Ovary (tissue), 9 donors: ENCODE results near the gene UROD. TPM values are rescaled to one million over a fixed set of nuclear protein-coding genes. Genes with fewer than 3 reads are reported as not detected.
"Not testable (repeated sequence)": the region's sequence is repeated elsewhere in the genome, so short reads cannot be mapped to it uniquely, and the experiment has no call there.

Source experiments
- DNase-seq, 5 donors: peaks; one replicate each; pipeline ENCODE4 v3.0.0-alpha.2; 2019 to 2020
- H3K27ac ChIP-seq, 2 donors: fragments of 200-600 bp; one replicate each; pipeline versions ENCODE4 v1.5.1 to v1.8.0; 2019 to 2022
- H3K27me3 ChIP-seq: fragments of 200-600 bp; one replicate; pipeline ENCODE4 v1.8.0; 2022
- H3K36me3 ChIP-seq: fragments of 200-600 bp; sonication (generic); one replicate; pipeline ENCODE4 v1.5.1; 2019
- H3K4me1 ChIP-seq: one replicate; pipeline ENCODE4 v1.8.1; 2013; ENCODE audit warnings: mild to moderate bottlenecking, moderate library complexity; ENCODE audit not compliant: insufficient read depth
- H3K4me3 ChIP-seq: fragments of 200-600 bp; sonication (generic); one replicate; pipeline ENCODE4 v1.5.1; 2017
- H3K9me3 ChIP-seq, 2 donors: fragments of 200-600 bp in 1 of 2; sonication (generic) in 1 of 2; one replicate each; pipeline versions ENCODE4 v1.5.1 to v1.8.1; 2013 to 2019; ENCODE audit warnings: mild to moderate bottlenecking in 1 of 2, moderate library complexity in 1 of 2
- EP300 ChIP-seq: sonication (generic); formaldehyde crosslinking; IDR thresholded peaks from one replicate; pipeline ENCODE4 v1.6.1; 2017; ENCODE audit warnings: antibody characterized with exemption
- POLR2A ChIP-seq: fragments of 450-650 bp; IDR thresholded peaks from one replicate; pipeline ENCODE4 v1.6.1; 2017; ENCODE audit warnings: antibody characterized with exemption, mild to moderate bottlenecking, moderate library complexity
- WGBS, 3 donors: extraction: QIAGEN DNeasy Blood & Tissue Kit in 1 of 3; methylation state at CpG; one replicate each; pipeline versions ENCODE4 v1.1.5 to v1.1.7; 2013 to 2017; 5-methylcytosine and 5-hydroxymethylcytosine counted together
- intact Hi-C, 4 donors: fragments of 100-400 bp; cut with DNase I; formaldehyde crosslinking; loops; one replicate each; pipeline versions ENCODE4 v1.11.0 to v1.15.1; 2022 to 2023
- polyA plus RNA-seq, 2 donors: library from polyadenylated mRNA; stranded (reverse); fragments of 200-250 nt in 1 of 2; fragments of 350-450 nt in 1 of 2; fragmentation: Illumina TruSeq in 1 of 2; extraction: RNeasy Lipid Tissue Mini Kit (QIAGEN cat#74804) in 1 of 2; gene quantifications; one replicate each; pipeline ENCODE4 v1.2.3, GENCODE V29; 2013 to 2014
- total RNA-seq, 7 donors: library from RNA; depleted of rRNA in 2 of 7; stranded (reverse); fragments of >200 nt in 2 of 7; fragmentation: NEBNext Ultra II Directional in 3 of 7; extraction: Animal tissue kit (Norgen Biotek cat#: 25700) in 3 of 7; gene quantifications; one replicate each; pipeline versions ENCODE4 v1.1.0 to v1.2.4, GENCODE V29; 2016 to 2023
- TF ChIP-seq, protein P1 (sequence below), 3 donors: fragments of 450-650 bp in 2 of 3; fragments of 200-600 bp in 1 of 3; IDR thresholded peaks; one replicate each; pipeline versions ENCODE4 v1.5.1 to v1.8.0; 2016 to 2022; ENCODE audit warnings: antibody characterized with exemption in 3 of 3, mild to moderate bottlenecking in 1 of 3
- donor health status: DM: no; HTN: no; CAD: no; lungs with moderate emphysema.
- donor health status: DM: no; HTN: no; CAD: no.
- donor health status: Bipolar disorder and iron deficiency.
- donor health status: DM: yes; HTN: yes; CAD: no.
- donor health status: DM: no; HTN: no; CAD: no.
- donor health status: DM: yes; HTN: yes; CAD: no.

The UROD gene
- total and polyA plus RNA-seq, 9 donors, result 69.2 to 97.2 (median 77.1) TPM

DNA sequence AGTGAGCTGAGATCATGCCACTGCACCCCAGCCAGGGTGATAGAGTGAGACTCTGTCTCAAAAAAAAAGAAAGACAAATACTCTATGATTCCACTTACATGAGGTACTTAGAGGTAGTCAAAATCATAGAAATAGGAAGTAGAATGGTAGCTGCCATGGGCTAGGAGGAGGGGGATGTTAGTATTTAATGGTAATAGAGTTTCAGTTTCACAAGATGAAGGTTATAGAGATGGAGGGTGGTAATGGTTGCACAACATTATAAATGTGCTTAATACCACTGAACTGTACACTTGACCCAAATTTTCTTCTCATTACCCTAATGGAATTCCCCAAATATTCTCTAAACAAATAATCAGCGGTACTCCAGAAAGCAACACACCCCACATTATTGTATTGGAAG lies 38.4 kb upstream of the UROD start:
- DNase-seq, result no peak
- TF ChIP-seq, protein P1, sequence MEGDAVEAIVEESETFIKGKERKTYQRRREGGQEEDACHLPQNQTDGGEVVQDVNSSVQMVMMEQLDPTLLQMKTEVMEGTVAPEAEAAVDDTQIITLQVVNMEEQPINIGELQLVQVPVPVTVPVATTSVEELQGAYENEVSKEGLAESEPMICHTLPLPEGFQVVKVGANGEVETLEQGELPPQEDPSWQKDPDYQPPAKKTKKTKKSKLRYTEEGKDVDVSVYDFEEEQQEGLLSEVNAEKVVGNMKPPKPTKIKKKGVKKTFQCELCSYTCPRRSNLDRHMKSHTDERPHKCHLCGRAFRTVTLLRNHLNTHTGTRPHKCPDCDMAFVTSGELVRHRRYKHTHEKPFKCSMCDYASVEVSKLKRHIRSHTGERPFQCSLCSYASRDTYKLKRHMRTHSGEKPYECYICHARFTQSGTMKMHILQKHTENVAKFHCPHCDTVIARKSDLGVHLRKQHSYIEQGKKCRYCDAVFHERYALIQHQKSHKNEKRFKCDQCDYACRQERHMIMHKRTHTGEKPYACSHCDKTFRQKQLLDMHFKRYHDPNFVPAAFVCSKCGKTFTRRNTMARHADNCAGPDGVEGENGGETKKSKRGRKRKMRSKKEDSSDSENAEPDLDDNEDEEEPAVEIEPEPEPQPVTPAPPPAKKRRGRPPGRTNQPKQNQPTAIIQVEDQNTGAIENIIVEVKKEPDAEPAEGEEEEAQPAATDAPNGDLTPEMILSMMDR (IDR thresholded peaks at IDR 0.05), result no peak
- no peak for TF ChIP-seq POLR2A
- no peak for TF ChIP-seq EP300
- Histone ChIP-seq H3K27ac (no peak overlapping the region), H3K9me3 (no peaks in the 10 kb centered on the region), H3K27me3 (no peaks in the 10 kb centered on the region), H3K36me3 (no peaks in the 10 kb centered on the region), H3K4me1 (no peaks in the 10 kb centered on the region), H3K4me3 (no peak overlapping the region)
- WGBS, 3 donors, result 96 to 97% (median 96%) methylated on average over 1 of the region's 1 CpG
- intact Hi-C loops, result no loop called here

DNA sequence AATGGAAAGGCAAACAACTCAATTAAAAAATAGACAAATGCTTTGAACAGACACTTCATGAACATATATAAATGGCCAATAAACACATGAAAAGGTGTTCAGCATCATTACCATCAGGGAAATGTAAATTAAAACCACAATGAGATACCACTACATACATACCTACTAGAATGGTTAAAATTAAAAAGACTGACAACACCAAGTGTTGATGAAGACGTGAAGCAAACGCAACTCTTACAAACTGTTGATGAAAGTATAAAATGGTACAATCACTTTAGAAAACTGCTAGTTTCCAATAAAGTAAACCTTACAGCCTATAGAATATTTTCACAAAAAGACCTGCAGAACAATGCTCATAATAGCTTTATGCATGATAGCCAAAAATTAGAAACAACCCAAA lies 35.8 kb upstream of the UROD start:
- WGBS, 3 donors, result 94 to 95% (median 94%) methylated on average over 2 of the region's 2 CpGs
- DNase-seq, result no peak
- H3K36me3 ChIP-seq, result no peaks in the 10 kb centered on the region
- intact Hi-C loops, result no loop called here
- H3K9me3 ChIP-seq, result no peaks in the 10 kb centered on the region
- H3K4me1 ChIP-seq, result no peaks in the 10 kb centered on the region
- no peak for TF ChIP-seq POLR2A
- no peak for TF ChIP-seq EP300
- TF ChIP-seq, protein P1 (IDR thresholded peaks at IDR 0.05), result no peak
- no peak overlapping the region for H3K4me3 ChIP-seq
- no peak overlapping the region for H3K27ac ChIP-seq
- no peaks in the 10 kb centered on the region for H3K27me3 ChIP-seq

DNA sequence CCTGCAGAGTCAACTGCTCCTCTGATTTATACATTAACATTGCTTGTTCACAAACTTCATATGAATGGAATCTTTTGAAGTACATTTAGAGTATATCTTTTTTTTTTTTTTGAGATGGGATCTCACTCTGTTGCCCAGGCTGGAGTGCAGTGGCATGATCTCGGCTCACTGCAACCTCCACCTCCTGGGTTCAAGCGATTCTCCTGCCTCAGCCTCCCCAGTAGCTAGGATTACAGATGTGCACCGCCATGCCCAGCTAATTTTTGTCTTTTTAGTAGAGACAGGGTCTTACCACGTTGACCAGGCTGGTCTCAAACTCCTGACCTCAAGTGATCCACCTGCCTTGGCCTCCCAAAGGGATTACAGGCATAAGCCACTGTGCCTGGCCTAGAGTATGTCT lies 34.7 kb upstream of the UROD start:
- H3K9me3 ChIP-seq, H3K4me1 ChIP-seq, H3K4me3 ChIP-seq, H3K27ac ChIP-seq, H3K36me3 ChIP-seq, H3K27me3 ChIP-seq, intact Hi-C loops, DNase-seq: not testable (repeated sequence)
- WGBS, 3 donors, result 92 to 94% (median 93%) methylated on average over 4 of the region's 4 CpGs

DNA sequence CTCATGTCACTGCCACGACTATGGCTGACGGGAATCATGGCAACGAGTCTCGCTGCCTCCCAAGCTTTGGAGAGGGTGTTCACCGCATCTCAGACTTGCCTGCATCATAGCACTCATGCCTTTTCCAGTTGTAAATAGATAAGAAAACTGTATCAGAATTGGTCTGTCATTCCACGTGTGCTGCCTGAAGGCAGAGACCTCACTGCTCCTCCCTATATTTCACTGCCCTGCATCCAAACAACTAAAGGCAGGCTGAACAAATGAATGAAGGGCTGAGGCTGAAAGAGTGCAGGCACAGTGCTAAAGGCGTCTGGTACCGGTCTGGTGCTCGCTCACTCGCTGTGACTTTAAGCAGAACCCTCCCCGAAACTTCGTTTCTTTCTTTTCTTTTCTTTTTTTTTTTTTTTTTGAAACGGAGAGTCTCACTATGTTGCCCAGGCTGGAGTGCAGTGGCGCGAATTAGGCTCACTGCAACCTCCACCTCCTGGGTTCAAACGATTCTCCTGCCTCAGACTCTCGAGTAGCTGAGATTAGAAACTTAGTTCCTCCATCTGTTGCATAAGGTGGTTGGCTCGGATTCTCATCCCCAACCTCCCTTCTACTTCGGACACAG lies 26.2 kb upstream of the UROD start:
- Histone ChIP-seq H3K27me3 (no peaks in the 10 kb centered on the region), H3K4me3 (peak overlapping the region; percentile 75), H3K4me1 (peaks cover 6% of the 10 kb centered on the region), H3K27ac (no peak overlapping the region), H3K9me3 (no peaks in the 10 kb centered on the region), H3K36me3 (no peaks in the 10 kb centered on the region)
- no peak for DNase-seq
- intact Hi-C loops, result no loop called here
- WGBS, 3 donors, result 1 to 7% (median 3%) methylated on average over 19 of the region's 19 CpGs
- no peak for TF ChIP-seq EP300
- TF ChIP-seq, protein P1 (IDR thresholded peaks at IDR 0.05), result no peak
- TF ChIP-seq POLR2A, result no peak

DNA sequence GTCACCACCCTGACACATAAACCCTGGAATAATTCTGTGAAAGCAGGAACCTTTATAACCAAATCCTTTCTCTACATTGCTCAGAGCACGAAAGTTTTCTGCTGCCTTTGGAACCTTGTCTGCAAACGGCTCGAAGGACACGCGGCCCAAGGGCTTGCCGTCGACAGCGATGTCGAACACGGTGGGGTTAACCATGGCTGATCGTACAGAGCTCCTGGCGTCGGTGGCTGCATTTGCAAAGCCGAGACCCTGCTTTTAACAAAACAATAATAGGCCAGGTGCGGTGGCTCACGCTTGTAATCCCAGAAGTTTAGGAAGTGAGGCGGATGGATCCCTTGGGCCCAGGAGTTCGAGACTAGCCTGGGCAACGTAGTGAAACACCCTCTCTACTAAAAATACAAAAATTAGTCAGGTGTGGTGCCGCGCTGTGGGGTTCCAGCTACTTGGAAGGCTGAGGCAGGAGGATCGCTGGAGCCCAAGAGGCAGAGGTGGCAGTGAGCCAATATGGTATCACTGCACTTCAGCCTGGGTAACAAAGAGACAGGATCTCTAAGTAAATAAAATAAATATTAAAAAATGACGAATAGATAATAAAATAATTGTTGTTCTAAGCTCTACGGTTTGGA lies 23.4 kb upstream of the UROD start:
- H3K36me3 ChIP-seq, result no peaks in the 10 kb centered on the region
- DNase-seq, result no peak

More for the DNA sequence above, 23.4 kb upstream of the UROD start:
- Histone ChIP-seq H3K27ac (no peak overlapping the region), H3K9me3 (no peaks in the 10 kb centered on the region), H3K4me3 (no peak overlapping the region), H3K4me1 (peaks cover 6% of the 10 kb centered on the region), H3K27me3 (no peaks in the 10 kb centered on the region)
- 90 to 93% (median 91%) methylated on average over 24 of the region's 24 CpGs for WGBS, 3 donors
- intact Hi-C loops, result no loop called here
- TF ChIP-seq, protein P1 (IDR thresholded peaks at IDR 0.05), result no peak
- TF ChIP-seq EP300 (no peak), POLR2A (no peak)
